Measurements from ENCODE around the gene HPSE2.

The HPSE2 gene

GRCh38 chr10:98642281-98642680 lies 593.4 kb downstream of the HPSE2 start:
- Mint-ChIP-seq H3K4me1 (peaks cover 4% of the 10 kb centered on the region), H3K9me3 (no peaks in the 10 kb centered on the region), H3K27ac (no peak overlapping the region), H3K4me3 (no peak overlapping the region), H3K36me3 (no peaks in the 10 kb centered on the region), H3K27me3 (peaks cover 14% of the 10 kb centered on the region)
- ATAC-seq = no peak

GRCh38 chr10:98638920-98639319 lies 596.7 kb downstream of the HPSE2 start:
- Mint-ChIP-seq H3K27ac (no peak overlapping the region), H3K36me3 (no peaks in the 10 kb centered on the region), H3K27me3 (no peaks in the 10 kb centered on the region), H3K4me1 (peaks cover 11% of the 10 kb centered on the region), H3K4me3 (no peak overlapping the region), H3K9me3 (no peaks in the 10 kb centered on the region)
- ATAC-seq = no peak

- Mint-ChIP-seq H3K27me3 (peaks cover 13% of the 10 kb centered on the region), H3K4me3 (no peak overlapping the region), H3K9me3 (no peaks in the 10 kb centered on the region), H3K27ac (no peak overlapping the region), H3K36me3 (no peaks in the 10 kb centered on the region), H3K4me1 (peaks cover 11% of the 10 kb centered on the region)
- no peak for ATAC-seq
These were observed 598.7 kb downstream of the HPSE2 start for GRCh38 chr10:98636921-98637329.

GRCh38 chr10:98632456-98633150 lies 603.0 kb downstream of the HPSE2 start:
- Mint-ChIP-seq H3K27me3 (peaks cover 27% of the 10 kb centered on the region), H3K4me1 (peaks cover 10% of the 10 kb centered on the region), H3K27ac (no peak overlapping the region), H3K36me3 (no peaks in the 10 kb centered on the region), H3K4me3 (no peak overlapping the region), H3K9me3 (no peaks in the 10 kb centered on the region)
- no peak for ATAC-seq

- no peaks in the 10 kb centered on the region for H3K4me1 Mint-ChIP-seq
- no peak overlapping the region for H3K4me3 Mint-ChIP-seq
- H3K27me3 Mint-ChIP-seq = peaks cover 24% of the 10 kb centered on the region
- no peaks in the 10 kb centered on the region for H3K36me3 Mint-ChIP-seq
- ATAC-seq = no peak
- no peaks in the 10 kb centered on the region for H3K9me3 Mint-ChIP-seq
- no peak overlapping the region for H3K27ac Mint-ChIP-seq
These were observed 607.4 kb downstream of the HPSE2 start for GRCh38 chr10:98628206-98628605.

- no peak overlapping the region for H3K4me3 Mint-ChIP-seq
- H3K4me1 Mint-ChIP-seq = no peaks in the 10 kb centered on the region
- no peaks in the 10 kb centered on the region for H3K36me3 Mint-ChIP-seq
- no peak for ATAC-seq
- no peaks in the 10 kb centered on the region for H3K9me3 Mint-ChIP-seq
- H3K27ac Mint-ChIP-seq = no peak overlapping the region
- peaks cover 19% of the 10 kb centered on the region for H3K27me3 Mint-ChIP-seq
These were observed 607.9 kb downstream of the HPSE2 start for GRCh38 chr10:98627711-98628110.

- Mint-ChIP-seq H3K9me3 (no peaks in the 10 kb centered on the region), H3K27ac (no peak overlapping the region), H3K27me3 (no peaks in the 10 kb centered on the region), H3K36me3 (no peaks in the 10 kb centered on the region), H3K4me3 (no peak overlapping the region), H3K4me1 (no peaks in the 10 kb centered on the region)
- no peak for ATAC-seq
These were observed 610.7 kb downstream of the HPSE2 start for GRCh38 chr10:98624963-98625362.

GRCh38 chr10:98623176-98623575 lies 612.5 kb downstream of the HPSE2 start:
- Mint-ChIP-seq H3K27ac (no peak overlapping the region), H3K36me3 (no peaks in the 10 kb centered on the region), H3K4me3 (no peak overlapping the region), H3K4me1 (peaks cover 6% of the 10 kb centered on the region), H3K27me3 (no peaks in the 10 kb centered on the region), H3K9me3 (no peaks in the 10 kb centered on the region)
- no peak for ATAC-seq

- Mint-ChIP-seq H3K4me1 (peaks cover 6% of the 10 kb centered on the region), H3K9me3 (no peaks in the 10 kb centered on the region), H3K27me3 (no peaks in the 10 kb centered on the region), H3K4me3 (no peak overlapping the region), H3K27ac (no peak overlapping the region), H3K36me3 (no peaks in the 10 kb centered on the region)
- no peak for ATAC-seq
These were observed 614.0 kb downstream of the HPSE2 start for GRCh38 chr10:98621630-98622029.

- Mint-ChIP-seq H3K4me1 (peaks cover 6% of the 10 kb centered on the region), H3K27ac (no peak overlapping the region), H3K4me3 (no peak overlapping the region), H3K9me3 (no peaks in the 10 kb centered on the region), H3K27me3 (no peaks in the 10 kb centered on the region), H3K36me3 (no peaks in the 10 kb centered on the region)
- no peak for ATAC-seq
These were observed 615.1 kb downstream of the HPSE2 start for GRCh38 chr10:98620503-98620902.

GRCh38 chr10:98619446-98619845 lies 616.2 kb downstream of the HPSE2 start:
- peak; percentile 54 for ATAC-seq
- Mint-ChIP-seq H3K27ac (no peak overlapping the region), H3K27me3 (no peaks in the 10 kb centered on the region), H3K4me3 (no peak overlapping the region), H3K9me3 (no peaks in the 10 kb centered on the region), H3K36me3 (no peaks in the 10 kb centered on the region), H3K4me1 (peaks cover 6% of the 10 kb centered on the region)

- no peak for ATAC-seq
- H3K27ac Mint-ChIP-seq = no peak overlapping the region
These were observed 617.6 kb downstream of the HPSE2 start for GRCh38 chr10:98617906-98618520.

GRCh38 chr10:98613446-98613845 lies 622.2 kb downstream of the HPSE2 start:
- H3K9me3 Mint-ChIP-seq = no peaks in the 10 kb centered on the region
- ATAC-seq = no peak

More at GRCh38 chr10:98617906-98618520, 617.6 kb downstream of the HPSE2 start:
- Mint-ChIP-seq H3K36me3 (no peaks in the 10 kb centered on the region), H3K9me3 (no peaks in the 10 kb centered on the region), H3K4me1 (peaks cover 6% of the 10 kb centered on the region), H3K27me3 (peaks cover 7% of the 10 kb centered on the region), H3K4me3 (no peak overlapping the region)

GRCh38 chr10:98611436-98611835 lies 624.2 kb downstream of the HPSE2 start:
- ATAC-seq = no peak

More at GRCh38 chr10:98613446-98613845, 622.2 kb downstream of the HPSE2 start:
- Mint-ChIP-seq H3K4me1 (no peaks in the 10 kb centered on the region), H3K36me3 (no peaks in the 10 kb centered on the region), H3K27me3 (peaks cover 19% of the 10 kb centered on the region), H3K27ac (no peak overlapping the region), H3K4me3 (no peak overlapping the region)

GRCh38 chr10:98610836-98611235 lies 624.8 kb downstream of the HPSE2 start:
- ATAC-seq = no peak

More at GRCh38 chr10:98611436-98611835, 624.2 kb downstream of the HPSE2 start:
- Mint-ChIP-seq H3K36me3 (no peaks in the 10 kb centered on the region), H3K4me3 (no peak overlapping the region), H3K27ac (no peak overlapping the region), H3K4me1 (no peaks in the 10 kb centered on the region), H3K9me3 (no peaks in the 10 kb centered on the region), H3K27me3 (peaks cover 26% of the 10 kb centered on the region)

GRCh38 chr10:98610301-98610700 lies 625.4 kb downstream of the HPSE2 start:
- no peak overlapping the region for H3K4me3 Mint-ChIP-seq
- no peaks in the 10 kb centered on the region for H3K36me3 Mint-ChIP-seq
- H3K27me3 Mint-ChIP-seq = peaks cover 37% of the 10 kb centered on the region
- H3K27ac Mint-ChIP-seq = no peak overlapping the region
- H3K9me3 Mint-ChIP-seq = no peaks in the 10 kb centered on the region
- H3K4me1 Mint-ChIP-seq = no peaks in the 10 kb centered on the region
- ATAC-seq = no peak

More at GRCh38 chr10:98610836-98611235, 624.8 kb downstream of the HPSE2 start:
- H3K9me3 Mint-ChIP-seq = no peaks in the 10 kb centered on the region
- no peak overlapping the region for H3K4me3 Mint-ChIP-seq
- peaks cover 32% of the 10 kb centered on the region for H3K27me3 Mint-ChIP-seq
- no peak overlapping the region for H3K27ac Mint-ChIP-seq
- H3K4me1 Mint-ChIP-seq = no peaks in the 10 kb centered on the region
- H3K36me3 Mint-ChIP-seq = no peaks in the 10 kb centered on the region
